K562 treated with DMSO at 1 percent for 24 hours (cell line): ENCODE results near the gene PDCD10. TPM values are rescaled to one million over a fixed set of nuclear protein-coding genes. Genes with fewer than 3 reads are reported as not detected.

Experiments used
- total RNA-seq: library from RNA; unstranded; fragments of 300-600 nt; gene quantifications from 2 replicates; pipeline ENCODE4 v1.2.3, GENCODE V29; 2022; ENCODE audit warnings: low read depth; ENCODE audit not compliant: insufficient read depth

PDCD10 gene
- 43.3 and 54.6 TPM in 2 replicates for total RNA-seq

DNA sequence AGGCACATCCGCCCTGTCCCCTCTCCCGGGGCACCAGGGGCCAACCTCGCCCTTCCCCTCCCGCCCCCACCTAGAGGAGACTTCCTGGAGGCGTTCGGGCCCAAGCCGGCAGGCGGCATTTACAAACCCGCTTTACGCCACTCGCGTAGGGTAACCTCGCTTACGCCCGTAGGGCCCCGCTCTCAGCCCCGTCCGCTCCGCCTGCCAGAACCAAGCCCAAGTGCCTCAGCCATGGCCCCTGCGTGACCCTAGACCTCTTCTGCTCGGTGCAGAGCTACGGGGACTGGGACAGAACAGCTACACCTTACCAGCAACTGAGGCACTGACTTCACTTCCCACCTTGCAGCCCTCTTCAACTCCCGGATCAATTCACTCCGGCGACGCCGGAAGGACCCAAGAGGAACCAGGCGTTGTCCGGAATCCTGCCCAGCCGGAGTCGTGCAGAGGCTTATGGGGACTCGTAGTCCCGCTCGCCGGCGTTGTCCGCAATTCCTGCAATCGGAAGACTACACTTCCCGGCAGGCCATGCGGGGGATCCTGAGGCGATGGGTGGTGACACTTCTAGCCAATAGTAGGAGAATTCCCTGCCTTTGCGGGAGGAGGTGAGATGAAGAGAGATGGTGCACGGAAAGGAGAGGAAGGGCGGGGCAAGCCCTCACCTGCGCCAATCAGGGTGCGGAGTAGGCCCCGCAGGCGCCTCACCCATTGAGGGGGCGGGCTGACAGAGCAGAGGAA is at the start of gene PDCD10:
Gene PDCD10 (minus strand): TSS at position 395 of the 735 bp plus-strand sequence. CDS start 14,735 bp downstream, outside the sequence.

DNA sequence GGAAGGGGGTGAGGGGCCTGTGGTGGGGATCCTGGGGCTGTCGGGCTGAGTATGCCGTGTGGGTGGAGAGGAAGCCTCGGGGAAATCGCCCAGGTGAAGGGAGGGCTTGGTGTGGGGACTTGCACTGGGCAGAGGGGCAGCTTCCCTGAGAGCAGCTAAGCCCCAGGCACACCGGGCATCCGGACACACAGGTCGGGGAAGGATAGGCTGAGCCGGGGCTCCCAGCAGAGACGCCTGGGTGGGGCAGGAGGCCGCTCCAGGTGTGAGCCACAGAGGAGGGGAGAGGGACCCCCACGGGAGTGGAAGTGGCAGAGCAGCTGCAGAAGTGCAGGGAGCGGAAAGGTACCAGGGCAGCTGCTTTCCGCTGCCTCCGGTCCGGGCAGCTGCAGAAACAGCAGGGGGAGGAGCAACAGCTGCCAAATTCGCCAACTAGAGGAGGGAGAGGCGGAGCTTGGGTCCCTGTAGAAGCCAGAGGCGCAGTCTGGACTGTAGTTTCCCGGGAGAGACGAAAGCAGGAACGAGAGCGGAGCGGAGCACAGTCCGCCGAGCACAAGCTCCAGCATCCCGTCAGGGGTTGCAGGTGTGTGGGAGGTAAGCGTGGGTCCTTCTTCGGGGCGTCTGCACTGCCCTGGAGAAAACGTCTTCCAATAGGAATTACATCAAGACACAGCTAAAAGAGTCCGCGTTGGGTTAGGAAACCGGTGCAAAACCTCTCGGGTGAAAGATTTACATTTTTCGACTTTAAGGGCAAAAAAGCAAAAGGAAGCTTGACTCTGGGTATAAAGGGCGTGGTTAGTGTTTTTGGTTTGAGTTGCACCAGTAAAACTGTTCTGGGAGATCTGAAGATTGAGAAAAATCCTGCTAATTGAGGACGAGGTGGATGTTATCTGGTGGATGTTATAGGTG is 794 bp upstream of the PDCD10 start, which contains the start of gene SERPINI1:
Gene SERPINI1 (plus strand): TSS at position 489 of the 906 bp plus-strand sequence. CDS start 53,408 bp downstream, outside the sequence.

DNA sequence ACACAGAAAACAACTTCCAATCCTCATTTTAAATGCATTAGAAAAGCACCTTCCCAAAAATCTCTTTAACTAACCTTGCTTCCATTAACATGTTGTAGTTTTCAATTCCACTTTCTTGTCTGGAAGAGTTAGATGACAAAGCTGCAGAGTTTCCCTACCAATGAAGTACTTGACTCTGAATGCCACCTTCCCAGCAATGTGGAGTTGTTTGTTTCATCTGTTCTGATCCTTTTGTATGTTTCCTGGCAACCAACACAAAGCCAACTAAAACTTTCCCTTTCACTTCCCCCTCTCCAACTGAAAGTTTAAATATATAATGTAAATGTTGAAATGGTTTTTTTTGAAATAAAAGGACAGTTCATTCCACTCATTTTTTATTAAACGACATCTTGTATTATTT is 80.9 kb downstream of the PDCD10 start, which contains the start of gene WDR49:
Gene WDR49 (minus strand): TSS at position 183 of the 400 bp plus-strand sequence. CDS start 517 bp downstream, outside the sequence.

Other genes with a start within 250 kb of the PDCD10 start
- not detected in 2 replicates for gene WDR49, start 81.0 kb downstream of the PDCD10 start, total RNA-seq
- gene SERPINI1, start 829 bp upstream of the PDCD10 start, total RNA-seq, result 6.8 and 13.3 TPM in 2 replicates